GM23338 (cell line): ENCODE measurements around the gene RALY. TPM values are rescaled to one million over a fixed set of nuclear protein-coding genes. Genes with fewer than 3 reads are reported as not detected.

Experiments
- ATAC-seq: fragments of 200-7000 bp; cut with Tn5 transposase; 3 replicates; pipeline ENCODE4 v1.9.1; 2020
- DNase-seq: peaks from one replicate; pipeline ENCODE4 v3.0.0-alpha.2; 2015; ENCODE audit warnings: low spot score
- H2AFZ ChIP-seq: fragments of 200-600 bp; sonication (generic); 2 replicates; pipeline ENCODE4 v1.8.0; 2016; ENCODE audit warnings: antibody characterized with exemption, mild to moderate bottlenecking, moderate library complexity
- H3F3A ChIP-seq: fragments of 200-600 bp; sonication (generic); replicated peaks from 2 replicates; pipeline ENCODE4 v1.8.0; 2017; ENCODE audit warnings: antibody characterized with exemption, mixed run types, low read depth
- H3K27ac ChIP-seq: fragments of 200-600 bp; sonication (generic); 2 replicates; pipeline ENCODE4 v1.6.1; 2016; ENCODE audit warnings: low read depth
- H3K27me3 ChIP-seq: fragments of 200-600 bp; sonication (generic); 2 replicates; pipeline ENCODE4 v1.8.0; 2016; ENCODE audit warnings: mild to moderate bottlenecking, mixed run types, moderate library complexity; ENCODE audit not compliant: insufficient read depth
- H3K36me3 ChIP-seq: fragments of 200-600 bp; sonication (generic); 2 replicates; pipeline ENCODE4 v1.8.0; 2016; ENCODE audit warnings: mild to moderate bottlenecking; ENCODE audit not compliant: insufficient read depth
- H3K4me1 ChIP-seq: fragments of 200-600 bp; sonication (generic); 2 replicates; pipeline ENCODE4 v1.8.0; 2016; ENCODE audit warnings: mild to moderate bottlenecking, moderate library complexity; ENCODE audit not compliant: insufficient read depth
- H3K4me2 ChIP-seq: fragments of 200-600 bp; sonication (generic); 2 replicates; pipeline ENCODE4 v1.7.1; 2017; ENCODE audit warnings: mixed run types
- H3K4me3 ChIP-seq: fragments of 200-600 bp; sonication (generic); 2 replicates; pipeline ENCODE4 v1.6.1; 2016; ENCODE audit warnings: mixed run types
- H3K79me2 ChIP-seq: fragments of 200-600 bp; sonication (generic); replicated peaks from 2 replicates; pipeline ENCODE4 v1.8.0; 2017; ENCODE audit warnings: mild to moderate bottlenecking; ENCODE audit not compliant: insufficient read depth
- H3K9me2 ChIP-seq: fragments of 200-600 bp; sonication (generic); 2 replicates; pipeline ENCODE4 v1.8.0; 2017; ENCODE audit not compliant: insufficient read depth
- H4K20me1 ChIP-seq: fragments of 200-600 bp; sonication (generic); replicated peaks from 2 replicates; pipeline ENCODE4 v1.8.0; 2017; ENCODE audit warnings: mild to moderate bottlenecking; ENCODE audit not compliant: insufficient read depth
- H3K27ac Mint-ChIP-seq: 2 replicates; pipeline ENCODE4 v1.8.0; 2020; ENCODE audit warnings: inconsistent platforms, mild to moderate bottlenecking, moderate library complexity, mixed read lengths
- H3K27me3 Mint-ChIP-seq: 3 replicates; pipeline ENCODE4 v1.8.0; 2022; ENCODE audit warnings: low read depth, mild to moderate bottlenecking, moderate library complexity, mixed read lengths, inconsistent platforms; ENCODE audit not compliant: insufficient read depth, poor library complexity
- H3K36me3 Mint-ChIP-seq: 3 replicates; pipeline ENCODE4 v1.8.0; 2021; ENCODE audit warnings: low read depth, mild to moderate bottlenecking, inconsistent platforms, moderate library complexity, mixed read lengths
- H3K4me1 Mint-ChIP-seq: 3 replicates; pipeline ENCODE4 v1.8.0; 2020; ENCODE audit warnings: mild to moderate bottlenecking, inconsistent platforms, mixed read lengths
- H3K4me3 Mint-ChIP-seq: 3 replicates; pipeline ENCODE4 v1.8.0; 2021; ENCODE audit warnings: moderate library complexity, mild to moderate bottlenecking, inconsistent platforms, mixed read lengths
- H3K9me3 Mint-ChIP-seq: 3 replicates; pipeline ENCODE4 v1.8.0; 2020; ENCODE audit warnings: moderate library complexity, mild to moderate bottlenecking, inconsistent platforms, mixed read lengths
- CREB1 ChIP-seq: fragments of 250-450 bp; sonication (Bioruptor Pico); IDR thresholded peaks from 2 replicates; pipeline ENCODE4 v1.5.0; 2020; ENCODE audit warnings: low read depth, mild to moderate bottlenecking, moderate library complexity
- CTCF ChIP-seq, 2 experiments: fragments of 200-600 bp in 1 of 2; sonication (generic) in 1 of 2; conservative IDR thresholded peaks; 2 replicates each; pipeline versions ENCODE4 v1.5.1 to v1.6.1; 2016 to 2017; ENCODE audit warnings: antibody characterized with exemption in 2 of 2, low read depth in 2 of 2, mild to moderate bottlenecking in 2 of 2, moderate library complexity in 1 of 2
- EZH2 ChIP-seq: fragments of 200-600 bp; sonication (generic); IDR thresholded peaks from one replicate; pipeline ENCODE4 v1.8.0; 2017; ENCODE audit warnings: antibody characterized with exemption, mild to moderate bottlenecking, low read depth; ENCODE audit not compliant: unreplicated experiment
- EZH2phosphoT487 ChIP-seq: fragments of 200-600 bp; sonication (generic); IDR thresholded peaks from one replicate; pipeline ENCODE4 v1.8.1; 2018; ENCODE audit warnings: antibody characterized with exemption; ENCODE audit not compliant: unreplicated experiment
- JUNB ChIP-seq: IDR thresholded peaks from one replicate; pipeline ENCODE4 v1.6.1; 2016; ENCODE audit warnings: antibody characterized with exemption; ENCODE audit not compliant: unreplicated experiment
- POLR2AphosphoS5 ChIP-seq: IDR thresholded peaks from 2 replicates; pipeline ENCODE4 v1.6.1; 2016; ENCODE audit warnings: antibody characterized with exemption, low read depth
- REST ChIP-seq: IDR thresholded peaks from one replicate; pipeline ENCODE4 v1.6.1; 2018; ENCODE audit warnings: antibody characterized with exemption; ENCODE audit not compliant: unreplicated experiment
- ZNF114 ChIP-seq: fragments of 250-450 bp; sonication (Bioruptor Pico); IDR thresholded peaks from 2 replicates; pipeline ENCODE4 v1.5.0; 2020; ENCODE audit warnings: mild to moderate bottlenecking, moderate library complexity
- ZNF331 ChIP-seq: fragments of 250-450 bp; sonication (Bioruptor Pico); IDR thresholded peaks from 2 replicates; pipeline ENCODE4 v1.5.0; 2020; ENCODE audit warnings: low read depth, mild to moderate bottlenecking, moderate library complexity
- polyA plus RNA-seq: library from polyadenylated mRNA; unstranded; fragments of >200 nt; fragmentation: Nextera tagmentation; extraction: Ambion mirVana; gene quantifications from 2 replicates; pipeline ENCODE4 v1.2.1, GENCODE V29; 2016
- total RNA-seq: library from RNA; depleted of rRNA; stranded (reverse); fragments of >200 nt; shearing (Covaris generic); gene quantifications from 2 replicates; pipeline ENCODE4 v1.2.3, GENCODE V29; 2014

The RALY gene
- total and polyA plus RNA-seq, 2 experiments from 2014 or later = 144 to 167 TPM

GRCh38 chr20:33976959-33977358 lies 16.8 kb upstream of the RALY start:
- ATAC-seq (no peak), DNase-seq (no peak)
- Histone ChIP-seq H3K4me2 (no peak overlapping the region), H2AFZ (no peak overlapping the region), H3K9me2 (no peaks in the 10 kb centered on the region), H3K27me3 (no peaks in the 10 kb centered on the region), H3K4me3 (no peak overlapping the region), H3K79me2 (no peaks in the 10 kb centered on the region), H3F3A (no peaks in the 10 kb centered on the region), H3K36me3 (no peaks in the 10 kb centered on the region), H3K4me1 (no peaks in the 10 kb centered on the region), H4K20me1 (no peaks in the 10 kb centered on the region), H3K27ac (no peak overlapping the region)
- TF ChIP-seq POLR2AphosphoS5 (no peak), CTCF (conservative IDR thresholded peaks at IDR 0.05; ENCODE audit: low read depth in 2 of 2) (no peak), CREB1 (CRISPR knock-in tag) (no peak), ZNF114 (no peak), ZNF331 (CRISPR knock-in tag) (no peak), JUNB (no peak), EZH2phosphoT487 (no peak), REST (no peak), EZH2 (no peak)
- no peaks in the 10 kb centered on the region for H3K4me1 Mint-ChIP-seq
- no peaks in the 10 kb centered on the region for H3K9me3 Mint-ChIP-seq
- no peaks in the 10 kb centered on the region for H3K36me3 Mint-ChIP-seq
- H3K27me3 Mint-ChIP-seq = no peaks in the 10 kb centered on the region
- no peak overlapping the region for H3K4me3 Mint-ChIP-seq
- H3K27ac Mint-ChIP-seq = no peak overlapping the region

- no peaks in the 10 kb centered on the region for H3K4me1 Mint-ChIP-seq
- Histone ChIP-seq H2AFZ (no peak overlapping the region), H3K4me1 (no peaks in the 10 kb centered on the region), H3K36me3 (no peaks in the 10 kb centered on the region), H3K4me3 (no peak overlapping the region), H3F3A (no peaks in the 10 kb centered on the region), H3K27ac (no peak overlapping the region), H3K27me3 (no peaks in the 10 kb centered on the region), H4K20me1 (no peaks in the 10 kb centered on the region), H3K9me2 (no peaks in the 10 kb centered on the region), H3K79me2 (no peaks in the 10 kb centered on the region), H3K4me2 (no peak overlapping the region)
- DNase-seq = no peak
- ATAC-seq = no peak
- TF ChIP-seq POLR2AphosphoS5 (no peak), REST (no peak), ZNF331 (CRISPR knock-in tag) (no peak)
- H3K27ac Mint-ChIP-seq = no peak overlapping the region
- H3K27me3 Mint-ChIP-seq = no peaks in the 10 kb centered on the region
- no peaks in the 10 kb centered on the region for H3K36me3 Mint-ChIP-seq
- H3K4me3 Mint-ChIP-seq = no peak overlapping the region
- no peaks in the 10 kb centered on the region for H3K9me3 Mint-ChIP-seq
Measured at GRCh38 chr20:33977535-33977934, 16.2 kb upstream of the RALY start.
